A673 (cell line): ENCODE results near the gene PNRC1.

Source experiments
- CTCF ChIP-seq: fragments of 300-800, 200-600 bp; sonication (generic); conservative IDR thresholded peaks from 2 replicates; pipeline ENCODE4 v1.5.1; 2017; ENCODE audit warnings: low read depth, mild to moderate bottlenecking, antibody characterized with exemption, low read length, moderate library complexity, mixed read lengths
- EZH2 ChIP-seq: fragments of 200-600 bp; sonication (generic); IDR thresholded peaks from 2 replicates; pipeline ENCODE4 v1.6.1; 2017; ENCODE audit warnings: borderline replicate concordance, low read depth, mild to moderate bottlenecking, mixed read lengths, antibody characterized with exemption, low read length; ENCODE audit not compliant: poor library complexity, severe bottlenecking

- TF ChIP-seq CTCF (no peak), EZH2 (no peak)
These were observed 35.6 kb upstream of the PNRC1 start for GRCh38 chr6:89045011-89045387.
